T-cell (primary cell): ENCODE measurements around the gene DFFA. TPM values are rescaled to one million over a fixed set of nuclear protein-coding genes. Genes with fewer than 3 reads are reported as not detected.

Experiments
- ATAC-seq, 4 experiments: fragments of 200-7000 bp in 3 of 4; fragments of 150-1000 bp in 1 of 4; cut with Tn5 transposase; replicated peaks in 1 of 4; 1 replicate in 3 of 4; 2 replicates in 1 of 4; pipeline ENCODE4 v1.10.0; 2021; ENCODE audit warnings: moderate library complexity in 3 of 4, mild to moderate bottlenecking in 2 of 4, moderate number of reproducible peaks in 1 of 4
- CTCF ChIA-PET, 2 donors: fragments of 300-600 bp; sonication (Branson Sonifier 250); formaldehyde crosslinking; loops; one replicate each; lab custom pipeline; 2022; ENCODE audit warnings: antibody characterized with exemption in 2 of 2; lab: Charles Lee
- POLR2A ChIA-PET, 2 donors: fragments of 300-600 bp; sonication (Branson Sonifier 250); formaldehyde crosslinking; loops; one replicate each; lab custom pipeline; 2022; ENCODE audit warnings: antibody characterized with exemption in 2 of 2; lab: Charles Lee
- DNase-seq, 35 experiments: peaks; one replicate each; pipeline versions ENCODE4 v3.0.0 to v3.0.0-alpha.2; 2013 to 2023
- H3K27ac ChIP-seq: one replicate; pipeline ENCODE4 v1.5.1; 2013; ENCODE audit warnings: low read length
- H3K27me3 ChIP-seq, 2 experiments: replicated peaks in 1 of 2; 1 replicate in 1 of 2; 2 replicates in 1 of 2; pipeline versions ENCODE4 v1.6.1 to v1.7.0; 2013; ENCODE audit warnings: low read length in 1 of 2, mixed read lengths in 1 of 2; ENCODE audit not compliant: control insufficient read depth in 2 of 2, insufficient read depth in 2 of 2; ENCODE audit errors: extremely low read depth in 1 of 2
- H3K36me3 ChIP-seq, 2 donors: 1 replicate in 1 of 2; 2 replicates in 1 of 2; pipeline versions ENCODE4 v1.6.1 to v1.7.0; 2013; ENCODE audit warnings: low read length in 1 of 2; ENCODE audit not compliant: control insufficient read depth in 2 of 2, insufficient read depth in 1 of 2; ENCODE audit errors: extremely low read depth in 1 of 2
- H3K4me1 ChIP-seq, 2 experiments: 1 replicate in 1 of 2; 2 replicates in 1 of 2; pipeline versions ENCODE4 v1.6.1 to v1.7.0; 2013; ENCODE audit warnings: low read length in 2 of 2, mixed read lengths in 1 of 2; ENCODE audit not compliant: insufficient read depth in 2 of 2, control insufficient read depth in 1 of 2; ENCODE audit errors: extremely low read depth in 1 of 2
- H3K4me3 ChIP-seq, 2 donors: 1 replicate in 1 of 2; 2 replicates in 1 of 2; pipeline versions ENCODE4 v1.5.1 to v1.7.0; 2013; ENCODE audit warnings: mild to moderate bottlenecking in 2 of 2, low read length in 1 of 2, moderate library complexity in 1 of 2; ENCODE audit not compliant: control insufficient read depth in 1 of 2; ENCODE audit errors: extremely low read depth in 1 of 2
- H3K9me3 ChIP-seq: 2 replicates; pipeline ENCODE4 v1.7.0; 2013
- H3K27ac Mint-ChIP-seq, 2 donors: one replicate each; pipeline ENCODE4 v1.8.0; 2020 to 2021; ENCODE audit warnings: mild to moderate bottlenecking in 2 of 2, mixed read lengths in 2 of 2
- H3K27me3 Mint-ChIP-seq, 2 donors: one replicate each; pipeline ENCODE4 v1.8.0; 2021 to 2022; ENCODE audit warnings: mixed read lengths in 2 of 2
- H3K36me3 Mint-ChIP-seq: one replicate; pipeline ENCODE4 v1.8.0; 2021; ENCODE audit warnings: mixed read lengths
- H3K4me1 Mint-ChIP-seq, 3 donors: one replicate each; pipeline ENCODE4 v1.8.0; 2020 to 2022; ENCODE audit warnings: mixed read lengths in 3 of 3, mild to moderate bottlenecking in 1 of 3
- H3K4me3 Mint-ChIP-seq, 3 donors: one replicate each; pipeline ENCODE4 v1.8.0; 2020 to 2022; ENCODE audit warnings: mild to moderate bottlenecking in 3 of 3, mixed read lengths in 3 of 3, moderate library complexity in 3 of 3
- H3K9me3 Mint-ChIP-seq, 3 donors: one replicate each; pipeline ENCODE4 v1.8.0; 2020 to 2022; ENCODE audit warnings: mixed read lengths in 3 of 3
- WGBS: methylation state at CpG from one replicate; pipeline ENCODE4 v1.1.5; 2013; ENCODE audit warnings: missing lambda C conversion rate; ENCODE audit not compliant: insufficient coverage; 5-methylcytosine and 5-hydroxymethylcytosine counted together
- total RNA-seq, 35 experiments: library from RNA in 6 of 35; stranded (reverse) in 6 of 35; fragments of 120-200 nt in 1 of 35; gene quantifications; one replicate each; pipeline versions ENCODE4 v1.2.1 to v1.2.4 and lab custom pipeline; 2013 to 2026

DFFA gene
- total RNA-seq, 5 donors from 2014 or later (not counting 1 experiment from before 2014, with no cell fraction given) = 19.3 to 32.9 (median 26.0) TPM

GRCh38 chr1:10497109-10497508 is 24.8 kb upstream of the DFFA start:
- DNase-seq (peak in 14 of 35 experiments; percentile 11 to 60 (median 33)), ATAC-seq (no peak)
- peaks cover 8 to 40% of the 10 kb centered on the region in 2 experiments for H3K4me1 ChIP-seq
- H3K36me3 Mint-ChIP-seq = peaks cover 11% of the 10 kb centered on the region
- H3K4me3 ChIP-seq = no peak overlapping the region
- H3K9me3 Mint-ChIP-seq = no peaks in the 10 kb centered on the region
- H3K27me3 ChIP-seq = no peaks in the 10 kb centered on the region
- peaks cover 0 to 5% of the 10 kb centered on the region in 2 donors for H3K36me3 ChIP-seq
- H3K27ac Mint-ChIP-seq = peak overlapping the region; percentile 49 to 57
- POLR2A ChIA-PET = interaction anchor here in 1 of 2 donors (0.6 kb wide), 1 partner anchor 23 kb away, joined by 3 read pairs; no protein-coding TSS in a partner anchor
- H3K27me3 Mint-ChIP-seq = no peaks in the 10 kb centered on the region
- H3K4me1 Mint-ChIP-seq = peaks cover 52 to 59% (median 57%) of the 10 kb centered on the region in 3 donors
- H3K4me3 Mint-ChIP-seq = no peak overlapping the region
- CTCF ChIA-PET = interaction anchor here (0.6 to 6.3 kb wide), 4 partner anchors 13 to 422 kb away, joined by 3 to 68 read pairs (median 4); no protein-coding TSS in a partner anchor
- no peaks in the 10 kb centered on the region for H3K9me3 ChIP-seq
- 80% methylated on average over 1 of the region's 7 CpGs for WGBS
- peak overlapping the region; percentile 67 for H3K27ac ChIP-seq

GRCh38 chr1:10495952-10496351 is 23.6 kb upstream of the DFFA start:
- peak overlapping the region; percentile 59 to 64 for H3K4me3 ChIP-seq
- POLR2A ChIA-PET = interaction anchor here in 1 of 2 donors (0.5 to 0.6 kb wide), 2 partner anchors 38 to 41 kb away, joined by 3 to 4 read pairs; no protein-coding TSS in a partner anchor
- no peaks in the 10 kb centered on the region for H3K27me3 Mint-ChIP-seq
- 53% methylated on average over 10 of the region's 14 CpGs for WGBS
- no peaks in the 10 kb centered on the region for H3K27me3 ChIP-seq
- no peaks in the 10 kb centered on the region for H3K9me3 Mint-ChIP-seq
- CTCF ChIA-PET = interaction anchor here in 1 of 2 donors (1.3 to 6.3 kb wide), 4 partner anchors 14 to 371 kb away, joined by 5 to 68 read pairs (median 18); partner anchors contain the start of gene CENPS
- no peaks in the 10 kb centered on the region for H3K9me3 ChIP-seq
- H3K27ac ChIP-seq = peak overlapping the region; percentile 67
- H3K4me3 Mint-ChIP-seq = peak overlapping the region; percentile 79 to 88 (median 82)
- peaks cover 48 to 59% (median 52%) of the 10 kb centered on the region in 3 donors for H3K4me1 Mint-ChIP-seq
- peaks cover 9% of the 10 kb centered on the region for H3K36me3 Mint-ChIP-seq
- DNase-seq (peak in 33 of 35 experiments; percentile 15 to 75 (median 45)), ATAC-seq (peak in 3 of 4 experiments; percentile 47 to 63 (median 50))
- peaks cover 0 to 5% of the 10 kb centered on the region in 2 donors for H3K36me3 ChIP-seq
- peaks cover 8 to 40% of the 10 kb centered on the region in 2 experiments for H3K4me1 ChIP-seq
- peak overlapping the region; percentile 89 to 94 for H3K27ac Mint-ChIP-seq

- WGBS = 86% methylated on average over 4 of the region's 10 CpGs
Observed at GRCh38 chr1:10495475-10495817, 23.1 kb upstream of the DFFA start.

GRCh38 chr1:10494754-10495474 is 22.6 kb upstream of the DFFA start:
- H3K27me3 ChIP-seq = no peaks in the 10 kb centered on the region
- ChIA-PET POLR2A (interaction anchor here in 1 of 2 donors (0.6 kb wide), 1 partner anchor 9 kb away, joined by 8 read pairs; no protein-coding TSS in a partner anchor), CTCF (interaction anchor here (0.5 to 6.3 kb wide), 19 partner anchors 9 to 467 kb away, joined by 3 to 68 read pairs (median 5); partner anchors contain the start of genes CENPS (in 2 of the 2) and KIF1B (in 1 of the 2))
- H3K4me1 Mint-ChIP-seq = peaks cover 49 to 60% (median 52%) of the 10 kb centered on the region in 3 donors
- peak overlapping the region; percentile 79 to 88 (median 82) for H3K4me3 Mint-ChIP-seq
- H3K27ac ChIP-seq = peak overlapping the region; percentile 67
- H3K4me3 ChIP-seq = peak overlapping the region; percentile 59 to 64
- peak; percentile 49 to 84 (median 74) for DNase-seq
- H3K27me3 Mint-ChIP-seq = no peaks in the 10 kb centered on the region
- H3K9me3 ChIP-seq = no peaks in the 10 kb centered on the region
- H3K4me1 ChIP-seq = peaks cover 8 to 39% of the 10 kb centered on the region in 2 experiments
- peak overlapping the region; percentile 89 to 94 for H3K27ac Mint-ChIP-seq
- peak; percentile 79 to 87 (median 84) for ATAC-seq
- peaks cover 0 to 7% of the 10 kb centered on the region in 2 donors for H3K36me3 ChIP-seq
- H3K9me3 Mint-ChIP-seq = no peaks in the 10 kb centered on the region
- peaks cover 11% of the 10 kb centered on the region for H3K36me3 Mint-ChIP-seq
- WGBS = 0% methylated on average over 9 of the region's 15 CpGs

More at GRCh38 chr1:10495475-10495817, 23.1 kb upstream of the DFFA start:
- Mint-ChIP-seq H3K36me3 (peaks cover 9% of the 10 kb centered on the region), H3K4me1 (peaks cover 48 to 59% (median 52%) of the 10 kb centered on the region in 3 donors), H3K4me3 (peak overlapping the region; percentile 79 to 88 (median 82)), H3K27ac (peak overlapping the region; percentile 89 to 94), H3K27me3 (no peaks in the 10 kb centered on the region), H3K9me3 (no peaks in the 10 kb centered on the region)
- ChIA-PET CTCF (interaction anchor here (0.5 to 6.3 kb wide), 15 partner anchors 8 to 441 kb away, joined by 3 to 68 read pairs (median 5); partner anchors contain the start of genes CENPS (in 1 of the 2) and KIF1B (in 1 of the 2)), POLR2A (interaction anchor here in 1 of 2 donors (0.6 kb wide), 1 partner anchor 39 kb away, joined by 3 read pairs; no protein-coding TSS in a partner anchor)
- Histone ChIP-seq H3K4me1 (peaks cover 8 to 40% of the 10 kb centered on the region in 2 experiments), H3K27me3 (no peaks in the 10 kb centered on the region), H3K9me3 (no peaks in the 10 kb centered on the region), H3K36me3 (peaks cover 0 to 5% of the 10 kb centered on the region in 2 donors), H3K27ac (peak overlapping the region; percentile 67), H3K4me3 (peak overlapping the region; percentile 59 to 64)
- DNase-seq (no peak), ATAC-seq (peak in 3 of 4 experiments; percentile 41 to 45 (median 42))

GRCh38 chr1:10494418-10494753 is 22.1 kb upstream of the DFFA start:
- Histone ChIP-seq H3K9me3 (no peaks in the 10 kb centered on the region), H3K36me3 (peaks cover 0 to 12% of the 10 kb centered on the region in 2 donors), H3K4me3 (peak overlapping the region in 1 of 2 donors; percentile 59), H3K27ac (peak overlapping the region; percentile 67), H3K27me3 (no peaks in the 10 kb centered on the region), H3K4me1 (peaks cover 8 to 35% of the 10 kb centered on the region in 2 experiments)
- peak overlapping the region in 2 of 3 donors; percentile 79 to 88 for H3K4me3 Mint-ChIP-seq
- ChIA-PET CTCF (interaction anchor here (1.0 to 6.3 kb wide), 11 partner anchors 9 to 467 kb away, joined by 3 to 68 read pairs (median 6); partner anchors contain the start of genes CENPS (in 2 of the 2) and KIF1B (in 1 of the 2)), POLR2A (interaction anchor here (0.6 to 1.0 kb wide), 3 partner anchors 8 to 10 kb away, joined by 3 to 9 read pairs (median 8); no protein-coding TSS in a partner anchor)
- H3K4me1 Mint-ChIP-seq = peaks cover 51 to 60% (median 52%) of the 10 kb centered on the region in 3 donors
- ATAC-seq (no peak), DNase-seq (no peak)
- 93% methylated on average over 3 of the region's 5 CpGs for WGBS
- H3K27me3 Mint-ChIP-seq = no peaks in the 10 kb centered on the region
- H3K27ac Mint-ChIP-seq = peak overlapping the region; percentile 89 to 94
- H3K36me3 Mint-ChIP-seq = peaks cover 16% of the 10 kb centered on the region
- no peaks in the 10 kb centered on the region for H3K9me3 Mint-ChIP-seq
